Ectodermal cell (in vitro differentiated cells): ENCODE data around the gene SSBP3.
A peak's percentile ranks its signal among the peaks of the same experiment; 100 is the strongest.
"Not testable (repeated sequence)": the region's sequence is repeated elsewhere in the genome, so short reads cannot be mapped to it uniquely, and the experiment has no call there.

Experiments used
- H3K27ac ChIP-seq: 2 replicates; pipeline ENCODE4 v1.7.0; 2013; ENCODE audit warnings: mild to moderate bottlenecking, low read depth, low read length; ENCODE audit not compliant: insufficient read depth, poor library complexity, severe bottlenecking
- H3K27me3 ChIP-seq: 2 replicates; pipeline ENCODE4 v1.7.0; 2013; ENCODE audit warnings: mild to moderate bottlenecking, low read length; ENCODE audit not compliant: insufficient read depth, control insufficient read depth, poor library complexity, severe bottlenecking
- H3K36me3 ChIP-seq: one replicate; pipeline ENCODE4 v1.7.0; 2013; ENCODE audit warnings: low read length; ENCODE audit not compliant: control insufficient read depth, insufficient read depth
- H3K4me1 ChIP-seq: one replicate; pipeline ENCODE4 v1.7.0; 2013; ENCODE audit warnings: low read length; ENCODE audit not compliant: control insufficient read depth, insufficient read depth
- H3K4me3 ChIP-seq: 2 replicates; pipeline ENCODE4 v1.7.0; 2013; ENCODE audit warnings: low read depth, low read length, control low read depth; ENCODE audit not compliant: insufficient read depth
- H3K9me3 ChIP-seq: 2 replicates; pipeline ENCODE4 v1.7.0; 2013; ENCODE audit warnings: mild to moderate bottlenecking, low read length, moderate library complexity; ENCODE audit not compliant: control insufficient read depth
- WGBS, 2 experiments: methylation state at CpG; one replicate each; pipeline ENCODE4 v1.1.7; 2013; ENCODE audit warnings: missing lambda C conversion rate in 2 of 2; 5-methylcytosine and 5-hydroxymethylcytosine counted together

The SSBP3 gene

GRCh38 chr1:54219688-54220003 lies 186.5 kb downstream of the SSBP3 start:
- 95 to 98% methylated on average over 3 of the region's 3 CpGs for whole genome bisulfite sequencing, 2 experiments
- no peaks in the 10 kb centered on the region for H3K9me3 ChIP-seq
- H3K4me3 ChIP-seq, result no peak overlapping the region
- H3K27ac ChIP-seq, result no peak overlapping the region
- H3K27me3 ChIP-seq, result no peaks in the 10 kb centered on the region
- H3K36me3 ChIP-seq, result peaks cover 24% of the 10 kb centered on the region
- H3K4me1 ChIP-seq, result no peaks in the 10 kb centered on the region

- Histone ChIP-seq H3K4me3 (no peak overlapping the region), H3K27me3 (no peaks in the 10 kb centered on the region), H3K36me3 (peaks cover 24% of the 10 kb centered on the region), H3K9me3 (no peaks in the 10 kb centered on the region), H3K4me1 (no peaks in the 10 kb centered on the region), H3K27ac (no peak overlapping the region)
- 83 to 87% methylated on average over 11 of the region's 11 CpGs for WGBS, 2 experiments
Measured at GRCh38 chr1:54218883-54219687, 187.1 kb downstream of the SSBP3 start.

DNA sequence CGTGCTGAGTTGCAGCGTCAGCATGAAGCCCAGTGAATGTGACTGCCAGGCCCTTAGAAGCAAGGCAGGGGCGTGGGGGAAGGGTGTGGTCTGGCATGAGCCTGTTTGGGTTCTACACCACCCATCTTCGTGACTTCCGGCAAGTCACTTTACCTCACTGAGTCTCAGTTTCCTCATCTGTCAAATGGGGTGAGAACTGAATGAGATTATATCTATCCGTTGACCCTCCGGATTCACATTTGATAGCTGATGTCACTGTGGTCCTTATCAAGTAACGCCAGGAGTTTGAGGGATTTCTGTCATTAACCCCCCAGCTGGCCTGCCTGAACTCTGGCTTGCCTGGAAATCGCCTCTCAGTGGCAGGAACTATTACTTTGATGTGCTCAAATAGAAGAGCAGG lies 190.7 kb downstream of the SSBP3 start:
- Histone ChIP-seq H3K27me3 (no peaks in the 10 kb centered on the region), H3K27ac (no peak overlapping the region), H3K36me3 (peaks cover 53% of the 10 kb centered on the region), H3K4me3 (no peak overlapping the region), H3K9me3 (no peaks in the 10 kb centered on the region), H3K4me1 (no peaks in the 10 kb centered on the region)
- 93 to 96% methylated on average over 9 of the region's 9 CpGs for WGBS, 2 experiments

- Histone ChIP-seq H3K36me3 (peaks cover 56% of the 10 kb centered on the region), H3K4me3 (no peak overlapping the region), H3K4me1 (no peaks in the 10 kb centered on the region), H3K27ac (no peak overlapping the region), H3K27me3 (no peaks in the 10 kb centered on the region), H3K9me3 (no peaks in the 10 kb centered on the region)
- WGBS, 2 experiments, result 88 to 89% methylated on average over 1 of the region's 1 CpG
Measured at GRCh38 chr1:54212872-54213271, 193.3 kb downstream of the SSBP3 start.

DNA sequence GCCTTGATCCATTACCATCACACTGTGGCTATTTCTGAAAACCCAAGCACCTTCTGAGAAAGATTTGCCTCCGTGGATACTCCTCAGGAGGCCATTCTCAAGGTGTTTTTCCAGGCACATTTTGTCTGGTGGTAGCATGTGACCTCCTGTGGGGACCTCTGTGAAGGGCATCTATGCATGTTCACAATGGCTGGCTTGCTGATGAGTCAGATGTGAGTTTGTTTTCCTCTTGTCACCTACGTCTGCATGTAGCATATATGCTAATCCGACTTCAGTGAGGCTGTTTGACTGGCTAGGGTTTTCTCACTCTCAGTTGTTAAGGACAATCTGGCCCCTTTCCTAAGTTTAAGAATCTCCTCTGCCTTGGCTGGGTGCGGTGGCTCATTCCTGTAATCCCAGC lies 198.3 kb downstream of the SSBP3 start:
- H3K36me3 ChIP-seq, result peaks cover 50% of the 10 kb centered on the region
- WGBS, 2 experiments, result 63 to 78% methylated on average over 3 to 4 of the region's 4 CpGs

GRCh38 chr1:54207287-54207686 lies 198.9 kb downstream of the SSBP3 start:
- Histone ChIP-seq H3K4me1 (no peaks in the 10 kb centered on the region), H3K4me3 (no peak overlapping the region), H3K36me3 (peaks cover 44% of the 10 kb centered on the region), H3K9me3 (no peaks in the 10 kb centered on the region), H3K27me3 (no peaks in the 10 kb centered on the region), H3K27ac (no peak overlapping the region)
- WGBS, 2 experiments, result 97 to 98% methylated on average over 1 of the region's 1 CpG

More for the DNA sequence above, 198.3 kb downstream of the SSBP3 start:
- not testable (repeated sequence) for H3K4me3 ChIP-seq, H3K9me3 ChIP-seq, H3K27me3 ChIP-seq, H3K4me1 ChIP-seq, H3K27ac ChIP-seq

DNA sequence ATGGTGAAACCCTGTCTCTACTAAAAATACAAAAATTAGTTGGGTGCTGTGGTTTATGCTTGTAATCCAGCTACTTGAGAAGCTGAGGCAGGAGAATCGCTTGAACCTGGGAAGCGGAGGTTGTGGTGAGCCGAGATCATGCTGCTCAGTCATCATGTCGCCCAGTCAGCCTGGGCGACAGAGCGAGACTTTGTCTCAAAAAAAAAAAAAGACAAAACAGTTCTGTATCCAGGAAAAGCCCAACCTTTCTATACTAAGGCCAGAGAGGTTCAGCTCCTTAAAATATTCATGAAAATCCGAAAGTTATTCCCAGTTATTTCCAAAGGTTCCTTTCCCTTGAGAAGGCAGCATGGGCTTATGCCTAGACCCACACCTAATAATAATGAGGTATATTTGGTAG lies 202.0 kb downstream of the SSBP3 start:
- peaks cover 4% of the 10 kb centered on the region for H3K4me1 ChIP-seq
- H3K27me3 ChIP-seq, result no peaks in the 10 kb centered on the region
- H3K4me3 ChIP-seq, result no peak overlapping the region
- no peak overlapping the region for H3K27ac ChIP-seq
- 80 to 81% methylated on average over 7 of the region's 7 CpGs for WGBS, 2 experiments
- H3K9me3 ChIP-seq, result no peaks in the 10 kb centered on the region
- peaks cover 24% of the 10 kb centered on the region for H3K36me3 ChIP-seq

GRCh38 chr1:54200519-54200997 lies 205.6 kb downstream of the SSBP3 start:
- no peaks in the 10 kb centered on the region for H3K27me3 ChIP-seq
- peaks cover 9% of the 10 kb centered on the region for H3K36me3 ChIP-seq
- H3K4me3 ChIP-seq, result peak overlapping the region; percentile 75
- no peak overlapping the region for H3K27ac ChIP-seq
- peaks cover 8% of the 10 kb centered on the region for H3K4me1 ChIP-seq
- WGBS, 2 experiments, result 2 to 3% methylated on average over 15 of the region's 15 CpGs
- no peaks in the 10 kb centered on the region for H3K9me3 ChIP-seq

DNA sequence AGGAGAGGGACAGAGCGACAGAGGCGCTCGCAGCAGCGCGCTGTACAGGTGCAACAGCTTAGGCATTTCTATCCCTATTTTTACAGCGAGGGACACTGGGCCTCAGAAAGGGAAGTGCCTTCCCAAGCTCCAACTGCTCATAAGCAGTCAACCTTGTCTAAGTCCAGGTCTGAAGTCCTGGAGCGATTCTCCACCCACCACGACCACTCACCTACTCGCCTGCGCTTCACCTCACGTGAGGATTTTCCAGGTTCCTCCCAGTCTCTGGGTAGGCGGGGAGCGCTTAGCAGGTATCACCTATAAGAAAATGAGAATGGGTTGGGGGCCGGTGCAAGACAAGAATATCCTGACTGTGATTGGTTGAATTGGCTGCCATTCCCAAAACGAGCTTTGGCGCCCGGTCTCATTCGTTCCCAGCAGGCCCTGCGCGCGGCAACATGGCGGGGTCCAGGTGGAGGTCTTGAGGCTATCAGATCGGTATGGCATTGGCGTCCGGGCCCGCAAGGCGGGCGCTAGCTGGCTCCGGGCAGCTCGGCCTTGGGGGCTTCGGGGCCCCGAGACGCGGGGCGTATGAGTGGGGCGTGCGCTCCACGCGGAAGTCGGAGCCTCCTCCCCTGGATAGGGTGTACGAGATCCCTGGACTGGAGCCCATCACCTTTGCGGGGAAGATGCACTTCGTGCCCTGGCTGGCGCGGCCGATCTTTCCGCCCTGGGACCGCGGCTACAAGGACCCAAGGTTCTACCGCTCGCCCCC lies 206.3 kb downstream of the SSBP3 start, which contains the start of the genes CYB5RL and MRPL37:
Gene CYB5RL (minus strand): TSS at position 266 of the 754 bp plus-strand sequence. CDS start 4,414 bp downstream, outside the sequence.
Gene MRPL37 (plus strand): TSS at position 403 of the 754 bp plus-strand sequence. CDS start 77 bp downstream, at position 480.
- no peaks in the 10 kb centered on the region for H3K9me3 ChIP-seq
- peaks cover 5% of the 10 kb centered on the region for H3K36me3 ChIP-seq
- 0 to 1% methylated on average over 51 of the region's 51 CpGs for WGBS, 2 experiments
- no peaks in the 10 kb centered on the region for H3K27me3 ChIP-seq
- H3K4me1 ChIP-seq, result peaks cover 8% of the 10 kb centered on the region
- H3K27ac ChIP-seq, result no peak within 1 kb of the TSS
- H3K4me3 ChIP-seq, result peak within 1 kb of the TSS; percentile 75

GRCh38 chr1:54199151-54199764 lies 206.9 kb downstream of the SSBP3 start:
- Histone ChIP-seq H3K9me3 (no peaks in the 10 kb centered on the region), H3K4me1 (peaks cover 8% of the 10 kb centered on the region), H3K36me3 (peaks cover 5% of the 10 kb centered on the region), H3K27me3 (no peaks in the 10 kb centered on the region), H3K4me3 (peak overlapping the region; percentile 75), H3K27ac (no peak overlapping the region)
- WGBS, 2 experiments, result 34 to 35% methylated on average over 17 of the region's 17 CpGs
